ENCODE data around the gene KIAA1217. TPM values are rescaled to one million over a fixed set of nuclear protein-coding genes. Genes with fewer than 3 reads are reported as not detected.

KIAA1217 gene
- total and polyA plus RNA-seq, 2 of the 8 experiments (the other 6 are each of a cell fraction or from before 2014, with no cell fraction given) = 4.5 to 15.6 TPM

DNA sequence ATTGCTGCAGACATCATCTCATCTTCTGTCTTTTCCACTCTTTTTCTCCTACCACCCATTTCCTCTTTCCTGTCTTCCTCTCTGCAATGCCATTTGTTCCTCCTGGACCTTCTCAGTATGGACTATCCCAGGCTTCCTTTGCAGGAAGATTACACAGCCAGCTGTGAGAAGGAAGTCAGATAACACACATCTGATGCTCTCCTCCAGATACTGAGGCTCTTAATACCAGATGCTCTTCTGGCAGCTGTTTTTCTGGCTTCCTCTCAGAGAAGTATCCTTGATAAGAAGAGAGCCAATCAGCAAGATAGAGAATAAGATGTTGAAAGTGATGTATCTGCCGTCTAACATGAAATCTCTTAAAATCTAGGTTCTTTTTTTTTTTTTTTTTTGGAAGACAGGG lies 14.4 kb downstream of the KIAA1217 start (continued):
- TF ChIP-seq, protein P1, sequence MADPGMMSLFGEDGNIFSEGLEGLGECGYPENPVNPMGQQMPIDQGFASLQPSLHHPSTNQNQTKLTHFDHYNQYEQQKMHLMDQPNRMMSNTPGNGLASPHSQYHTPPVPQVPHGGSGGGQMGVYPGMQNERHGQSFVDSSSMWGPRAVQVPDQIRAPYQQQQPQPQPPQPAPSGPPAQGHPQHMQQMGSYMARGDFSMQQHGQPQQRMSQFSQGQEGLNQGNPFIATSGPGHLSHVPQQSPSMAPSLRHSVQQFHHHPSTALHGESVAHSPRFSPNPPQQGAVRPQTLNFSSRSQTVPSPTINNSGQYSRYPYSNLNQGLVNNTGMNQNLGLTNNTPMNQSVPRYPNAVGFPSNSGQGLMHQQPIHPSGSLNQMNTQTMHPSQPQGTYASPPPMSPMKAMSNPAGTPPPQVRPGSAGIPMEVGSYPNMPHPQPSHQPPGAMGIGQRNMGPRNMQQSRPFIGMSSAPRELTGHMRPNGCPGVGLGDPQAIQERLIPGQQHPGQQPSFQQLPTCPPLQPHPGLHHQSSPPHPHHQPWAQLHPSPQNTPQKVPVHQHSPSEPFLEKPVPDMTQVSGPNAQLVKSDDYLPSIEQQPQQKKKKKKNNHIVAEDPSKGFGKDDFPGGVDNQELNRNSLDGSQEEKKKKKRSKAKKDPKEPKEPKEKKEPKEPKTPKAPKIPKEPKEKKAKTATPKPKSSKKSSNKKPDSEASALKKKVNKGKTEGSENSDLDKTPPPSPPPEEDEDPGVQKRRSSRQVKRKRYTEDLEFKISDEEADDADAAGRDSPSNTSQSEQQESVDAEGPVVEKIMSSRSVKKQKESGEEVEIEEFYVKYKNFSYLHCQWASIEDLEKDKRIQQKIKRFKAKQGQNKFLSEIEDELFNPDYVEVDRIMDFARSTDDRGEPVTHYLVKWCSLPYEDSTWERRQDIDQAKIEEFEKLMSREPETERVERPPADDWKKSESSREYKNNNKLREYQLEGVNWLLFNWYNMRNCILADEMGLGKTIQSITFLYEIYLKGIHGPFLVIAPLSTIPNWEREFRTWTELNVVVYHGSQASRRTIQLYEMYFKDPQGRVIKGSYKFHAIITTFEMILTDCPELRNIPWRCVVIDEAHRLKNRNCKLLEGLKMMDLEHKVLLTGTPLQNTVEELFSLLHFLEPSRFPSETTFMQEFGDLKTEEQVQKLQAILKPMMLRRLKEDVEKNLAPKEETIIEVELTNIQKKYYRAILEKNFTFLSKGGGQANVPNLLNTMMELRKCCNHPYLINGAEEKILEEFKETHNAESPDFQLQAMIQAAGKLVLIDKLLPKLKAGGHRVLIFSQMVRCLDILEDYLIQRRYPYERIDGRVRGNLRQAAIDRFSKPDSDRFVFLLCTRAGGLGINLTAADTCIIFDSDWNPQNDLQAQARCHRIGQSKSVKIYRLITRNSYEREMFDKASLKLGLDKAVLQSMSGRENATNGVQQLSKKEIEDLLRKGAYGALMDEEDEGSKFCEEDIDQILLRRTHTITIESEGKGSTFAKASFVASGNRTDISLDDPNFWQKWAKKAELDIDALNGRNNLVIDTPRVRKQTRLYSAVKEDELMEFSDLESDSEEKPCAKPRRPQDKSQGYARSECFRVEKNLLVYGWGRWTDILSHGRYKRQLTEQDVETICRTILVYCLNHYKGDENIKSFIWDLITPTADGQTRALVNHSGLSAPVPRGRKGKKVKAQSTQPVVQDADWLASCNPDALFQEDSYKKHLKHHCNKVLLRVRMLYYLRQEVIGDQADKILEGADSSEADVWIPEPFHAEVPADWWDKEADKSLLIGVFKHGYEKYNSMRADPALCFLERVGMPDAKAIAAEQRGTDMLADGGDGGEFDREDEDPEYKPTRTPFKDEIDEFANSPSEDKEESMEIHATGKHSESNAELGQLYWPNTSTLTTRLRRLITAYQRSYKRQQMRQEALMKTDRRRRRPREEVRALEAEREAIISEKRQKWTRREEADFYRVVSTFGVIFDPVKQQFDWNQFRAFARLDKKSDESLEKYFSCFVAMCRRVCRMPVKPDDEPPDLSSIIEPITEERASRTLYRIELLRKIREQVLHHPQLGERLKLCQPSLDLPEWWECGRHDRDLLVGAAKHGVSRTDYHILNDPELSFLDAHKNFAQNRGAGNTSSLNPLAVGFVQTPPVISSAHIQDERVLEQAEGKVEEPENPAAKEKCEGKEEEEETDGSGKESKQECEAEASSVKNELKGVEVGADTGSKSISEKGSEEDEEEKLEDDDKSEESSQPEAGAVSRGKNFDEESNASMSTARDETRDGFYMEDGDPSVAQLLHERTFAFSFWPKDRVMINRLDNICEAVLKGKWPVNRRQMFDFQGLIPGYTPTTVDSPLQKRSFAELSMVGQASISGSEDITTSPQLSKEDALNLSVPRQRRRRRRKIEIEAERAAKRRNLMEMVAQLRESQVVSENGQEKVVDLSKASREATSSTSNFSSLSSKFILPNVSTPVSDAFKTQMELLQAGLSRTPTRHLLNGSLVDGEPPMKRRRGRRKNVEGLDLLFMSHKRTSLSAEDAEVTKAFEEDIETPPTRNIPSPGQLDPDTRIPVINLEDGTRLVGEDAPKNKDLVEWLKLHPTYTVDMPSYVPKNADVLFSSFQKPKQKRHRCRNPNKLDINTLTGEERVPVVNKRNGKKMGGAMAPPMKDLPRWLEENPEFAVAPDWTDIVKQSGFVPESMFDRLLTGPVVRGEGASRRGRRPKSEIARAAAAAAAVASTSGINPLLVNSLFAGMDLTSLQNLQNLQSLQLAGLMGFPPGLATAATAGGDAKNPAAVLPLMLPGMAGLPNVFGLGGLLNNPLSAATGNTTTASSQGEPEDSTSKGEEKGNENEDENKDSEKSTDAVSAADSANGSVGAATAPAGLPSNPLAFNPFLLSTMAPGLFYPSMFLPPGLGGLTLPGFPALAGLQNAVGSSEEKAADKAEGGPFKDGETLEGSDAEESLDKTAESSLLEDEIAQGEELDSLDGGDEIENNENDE (IDR thresholded peaks at IDR 0.05; ENCODE audit: insufficient replicate concordance, low read length) = no peak
- TF ChIP-seq KDM4A (IDR thresholded peaks at IDR 0.05; ENCODE audit: low read depth, low read length, severe bottlenecking) (no peak), ZNF274 (IDR thresholded peaks at IDR 0.05; ENCODE audit: borderline replicate concordance, extremely low read depth, low read length) (no peak), TEAD4 (IDR thresholded peaks at IDR 0.05; ENCODE audit: low read depth, low read length) (no peak), SP1 (IDR thresholded peaks at IDR 0.05; ENCODE audit: low read depth, low read length) (no peak), SP2 (IDR thresholded peaks at IDR 0.05; ENCODE audit: low read length) (no peak)

Data from H1 (cell line).